Keratinocyte (primary cell): Measurements from ENCODE around the gene TMA7B. TPM values are rescaled to one million over a fixed set of nuclear protein-coding genes. Genes with fewer than 3 reads are reported as not detected.

Experiments
- DNase-seq: peaks from one replicate; pipeline ENCODE4 v3.0.0-alpha.2; 2011; ENCODE audit warnings: low read depth, missing footprints, low spot score
- FAIRE-seq: peaks from 2 replicates; lab custom pipeline; 2011; peaks lifted over from hg19 to GRCh38; lab: Jason Lieb, UNC
- H2AFZ ChIP-seq: 2 replicates; pipeline ENCODE4 v1.6.0; 2012; ENCODE audit warnings: low read length, control low read depth, inconsistent platforms; ENCODE audit not compliant: control insufficient read depth
- H3K27ac ChIP-seq: 2 replicates; pipeline ENCODE4 v1.5.1; 2011; ENCODE audit warnings: low read length; ENCODE audit not compliant: control insufficient read depth, insufficient read depth
- H3K27me3 ChIP-seq: 3 replicates; pipeline ENCODE4 v1.6.0; 2011; ENCODE audit warnings: low read length; ENCODE audit not compliant: control insufficient read depth, insufficient read depth; ENCODE audit errors: extremely low read depth
- H3K36me3 ChIP-seq, 2 experiments: 2 replicates in 1 of 2; 3 replicates in 1 of 2; pipeline ENCODE4 v1.5.1; 2011; ENCODE audit warnings: low read length in 2 of 2, mild to moderate bottlenecking in 1 of 2; ENCODE audit not compliant: control insufficient read depth in 2 of 2, insufficient read depth in 2 of 2; ENCODE audit errors: extremely low read depth in 1 of 2
- H3K4me1 ChIP-seq: 3 replicates; pipeline ENCODE4 v1.5.1; 2011; ENCODE audit warnings: low read length; ENCODE audit not compliant: control insufficient read depth, insufficient read depth; ENCODE audit errors: extremely low read depth
- H3K4me2 ChIP-seq: 3 replicates; pipeline ENCODE4 v1.6.0; 2011; ENCODE audit warnings: low read depth, low read length; ENCODE audit not compliant: control insufficient read depth, insufficient read depth; ENCODE audit errors: extremely low read depth
- H3K4me3 ChIP-seq, 3 experiments: fragments of 200-600 bp in 1 of 3; sonication (generic) in 1 of 3; 2 replicates in 2 of 3; 3 replicates in 1 of 3; pipeline ENCODE4 v1.5.1; 2011 to 2016; ENCODE audit warnings: low read length in 3 of 3, mild to moderate bottlenecking in 3 of 3, control low read depth in 2 of 3, inconsistent platforms in 1 of 3, low read depth in 1 of 3, mixed read lengths in 1 of 3, mixed run types in 1 of 3, moderate library complexity in 1 of 3; ENCODE audit not compliant: control insufficient read depth in 2 of 3, insufficient read depth in 2 of 3; ENCODE audit errors: extremely low read depth in 1 of 3
- H3K79me2 ChIP-seq: 2 replicates; pipeline ENCODE4 v1.6.0; 2012; ENCODE audit warnings: low read length; ENCODE audit not compliant: control insufficient read depth, insufficient read depth
- H3K9ac ChIP-seq: 3 replicates; pipeline ENCODE4 v1.6.0; 2011; ENCODE audit warnings: low read length; ENCODE audit not compliant: control insufficient read depth, insufficient read depth; ENCODE audit errors: extremely low read depth
- H3K9me1 ChIP-seq: 3 replicates; pipeline ENCODE4 v1.6.0; 2011; ENCODE audit warnings: low read length; ENCODE audit not compliant: control insufficient read depth, insufficient read depth; ENCODE audit errors: extremely low read depth
- H3K9me3 ChIP-seq: 2 replicates; pipeline ENCODE4 v1.5.1; 2012; ENCODE audit warnings: low read depth, low read length; ENCODE audit not compliant: control insufficient read depth
- H4K20me1 ChIP-seq: 3 replicates; pipeline ENCODE4 v1.6.0; 2011; ENCODE audit warnings: low read length; ENCODE audit not compliant: control insufficient read depth, insufficient read depth; ENCODE audit errors: extremely low read depth
- EZH2 ChIP-seq: IDR thresholded peaks from one replicate; pipeline ENCODE4 v1.6.1; 2012; ENCODE audit warnings: inconsistent platforms, mild to moderate bottlenecking, low read length, moderate library complexity
- dilution Hi-C: fragments of 300-500 bp; cut with MboI; formaldehyde crosslinking; loops from one replicate; pipeline ENCODE4 v1.7.0; 2020; ENCODE audit warnings: low sequenced_read_pairs; ENCODE audit not compliant: extremely low pct_ligation_motif_present
- polyA plus RNA-seq, 5 experiments: library from polyadenylated mRNA; depleted of rRNA in 3 of 5; stranded (reverse) in 3 of 5; stranded (forward) in 1 of 5; unstranded in 1 of 5; fragments of >200 nt; gene quantifications; 1 replicate in 1 of 5; 2 replicates in 3 of 5; 3 replicates in 1 of 5; pipeline versions ENCODE4 v1.2.1 to v1.2.3, GENCODE V29; 2011 to 2012; ENCODE audit warnings: missing spikeins in 2 of 5, low read depth in 1 of 5, low replicate concordance in 1 of 5
- TF ChIP-seq, protein P1 (sequence below), 3 experiments: IDR thresholded peaks in 1 of 3; conservative IDR thresholded peaks in 1 of 3; optimal IDR thresholded peaks in 1 of 3; 2 replicates in 2 of 3; 3 replicates in 1 of 3; pipeline versions ENCODE3 to v1.5.1; 2011; ENCODE audit warnings: low read length in 3 of 3, mild to moderate bottlenecking in 3 of 3, moderate library complexity in 2 of 3, control low read depth in 1 of 3, inconsistent platforms in 1 of 3; ENCODE audit not compliant: insufficient read depth in 2 of 3; ENCODE audit errors: extremely low read depth in 1 of 3

TMA7B gene
- polyA plus RNA-seq, 1 donor (not counting 4 experiments of a cell fraction or from before 2014, with no cell fraction given) = not detected

DNA sequence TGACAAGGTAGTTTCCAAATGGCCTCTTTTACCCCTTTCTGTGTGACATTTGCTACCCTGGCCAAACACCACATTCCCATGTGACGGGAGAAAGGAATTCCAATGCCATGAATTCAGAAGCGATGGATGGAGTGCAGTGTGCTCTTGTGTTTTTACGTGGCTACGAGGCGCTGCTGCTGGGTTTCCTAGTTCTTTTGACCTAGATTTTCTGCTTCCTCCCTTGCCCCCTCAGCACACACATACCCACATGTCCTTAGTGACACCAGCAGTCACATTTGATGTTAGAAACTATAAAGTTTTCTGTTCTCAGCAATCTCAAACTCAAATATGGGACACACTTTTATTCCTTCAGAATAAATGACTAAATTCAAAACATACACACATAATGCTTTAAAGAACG lies 7.8 kb upstream of the TMA7B start:
- Histone ChIP-seq H3K79me2 (no peaks in the 10 kb centered on the region), H3K4me3 (no peak overlapping the region), H4K20me1 (no peaks in the 10 kb centered on the region), H3K9ac (no peak overlapping the region), H3K27me3 (peaks cover 9% of the 10 kb centered on the region), H3K9me1 (no peaks in the 10 kb centered on the region), H3K27ac (no peak overlapping the region), H3K36me3 (no peaks in the 10 kb centered on the region), H3K4me2 (no peak overlapping the region), H3K9me3 (no peaks in the 10 kb centered on the region), H3K4me1 (no peaks in the 10 kb centered on the region), H2AFZ (no peak overlapping the region)
- FAIRE-seq = no peak
- dilution Hi-C loops = no loop called here
- DNase-seq = no peak
- no peak for TF ChIP-seq EZH2
- TF ChIP-seq, protein P1, sequence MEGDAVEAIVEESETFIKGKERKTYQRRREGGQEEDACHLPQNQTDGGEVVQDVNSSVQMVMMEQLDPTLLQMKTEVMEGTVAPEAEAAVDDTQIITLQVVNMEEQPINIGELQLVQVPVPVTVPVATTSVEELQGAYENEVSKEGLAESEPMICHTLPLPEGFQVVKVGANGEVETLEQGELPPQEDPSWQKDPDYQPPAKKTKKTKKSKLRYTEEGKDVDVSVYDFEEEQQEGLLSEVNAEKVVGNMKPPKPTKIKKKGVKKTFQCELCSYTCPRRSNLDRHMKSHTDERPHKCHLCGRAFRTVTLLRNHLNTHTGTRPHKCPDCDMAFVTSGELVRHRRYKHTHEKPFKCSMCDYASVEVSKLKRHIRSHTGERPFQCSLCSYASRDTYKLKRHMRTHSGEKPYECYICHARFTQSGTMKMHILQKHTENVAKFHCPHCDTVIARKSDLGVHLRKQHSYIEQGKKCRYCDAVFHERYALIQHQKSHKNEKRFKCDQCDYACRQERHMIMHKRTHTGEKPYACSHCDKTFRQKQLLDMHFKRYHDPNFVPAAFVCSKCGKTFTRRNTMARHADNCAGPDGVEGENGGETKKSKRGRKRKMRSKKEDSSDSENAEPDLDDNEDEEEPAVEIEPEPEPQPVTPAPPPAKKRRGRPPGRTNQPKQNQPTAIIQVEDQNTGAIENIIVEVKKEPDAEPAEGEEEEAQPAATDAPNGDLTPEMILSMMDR (optimal IDR thresholded peaks at IDR 0.05 in 1 of 3, IDR thresholded peaks at IDR 0.05 in 1 of 3, conservative IDR thresholded peaks at IDR 0.05 in 1 of 3; ENCODE audit: extremely low read depth in 1 of 3, insufficient read depth in 2 of 3, low read length in 3 of 3) = no peak

- Histone ChIP-seq H3K9ac (no peak overlapping the region), H3K4me1 (no peaks in the 10 kb centered on the region), H3K79me2 (no peaks in the 10 kb centered on the region), H3K4me2 (no peak overlapping the region), H2AFZ (no peak overlapping the region), H3K9me3 (no peaks in the 10 kb centered on the region), H3K4me3 (no peak overlapping the region), H3K27ac (no peak overlapping the region), H4K20me1 (no peaks in the 10 kb centered on the region), H3K27me3 (peaks cover 6% of the 10 kb centered on the region), H3K36me3 (no peaks in the 10 kb centered on the region), H3K9me1 (no peaks in the 10 kb centered on the region)
- FAIRE-seq = no peak
- dilution Hi-C loops = no loop called here
- DNase-seq = no peak
- TF ChIP-seq EZH2 = no peak
- TF ChIP-seq, protein P1 (optimal IDR thresholded peaks at IDR 0.05 in 1 of 3, IDR thresholded peaks at IDR 0.05 in 1 of 3, conservative IDR thresholded peaks at IDR 0.05 in 1 of 3; ENCODE audit: extremely low read depth in 1 of 3, insufficient read depth in 2 of 3, low read length in 3 of 3) = no peak
These were observed 7.1 kb upstream of the TMA7B start for GRCh38 chr22:39953101-39953500.
